Thoracic aorta (tissue), 2 donors: ENCODE data around the gene MAPKAPK2. TPM values are rescaled to one million over a fixed set of nuclear protein-coding genes. Genes with fewer than 3 reads are reported as not detected.

Source experiments
- ATAC-seq: fragments of 150-250 bp; one replicate; pipeline ENCODE4 v1.8.0; 2017; ENCODE audit warnings: low read depth; ENCODE audit not compliant: insufficient number of reproducible peaks, low FRiP score
- DNase-seq: peaks from one replicate; pipeline ENCODE4 v3.0.0-alpha.2; 2020; ENCODE audit warnings: low spot score
- H3K27ac ChIP-seq, 2 donors: fragments of 200-600 bp; sonication (generic); 1 replicate in 1 of 2; 2 replicates in 1 of 2; pipeline ENCODE4 v1.5.1; 2016; ENCODE audit warnings: mild to moderate bottlenecking in 2 of 2, moderate library complexity in 2 of 2
- H3K27me3 ChIP-seq: fragments of 200-600 bp; sonication (generic); replicated peaks from 2 replicates; pipeline ENCODE4 v1.6.0; 2016; ENCODE audit warnings: mild to moderate bottlenecking; ENCODE audit not compliant: insufficient read depth
- H3K36me3 ChIP-seq: fragments of 200-600 bp; sonication (generic); one replicate; pipeline ENCODE4 v1.5.1; 2016
- H3K4me1 ChIP-seq, 2 donors: fragments of 200-600 bp; sonication (generic); 1 replicate in 1 of 2; 2 replicates in 1 of 2; pipeline versions ENCODE4 v1.5.1 to v1.6.0; 2016; ENCODE audit warnings: low read depth in 2 of 2, mild to moderate bottlenecking in 1 of 2; ENCODE audit not compliant: control insufficient read depth in 1 of 2
- H3K4me3 ChIP-seq: fragments of 200-600 bp; sonication (generic); 2 replicates; pipeline ENCODE4 v1.5.1; 2016; ENCODE audit warnings: mild to moderate bottlenecking
- H3K9me3 ChIP-seq: fragments of 200-600 bp; sonication (generic); 2 replicates; pipeline ENCODE4 v1.5.1; 2016
- total RNA-seq, 2 donors: library from RNA; depleted of rRNA; stranded (reverse); fragments of >200 nt; gene quantifications; one replicate each; pipeline versions ENCODE4 v1.1.0 to v1.2.3, GENCODE V29; 2016
- TF ChIP-seq, protein P1 (sequence below): fragments of 200-600 bp; sonication (generic); IDR thresholded peaks from one replicate; pipeline ENCODE4 v1.5.1; 2019; ENCODE audit warnings: antibody characterized with exemption

MAPKAPK2 gene
- total RNA-seq, 2 donors from 2014 or later, result 80.7 to 89.2 TPM

GRCh38 chr1:206738370-206739366 is 54.0 kb downstream of the MAPKAPK2 start:
- ATAC-seq, result no peak
- peaks cover 8% of the 10 kb centered on the region for H3K36me3 ChIP-seq
- H3K27me3 ChIP-seq, result no peaks in the 10 kb centered on the region
- no peaks in the 10 kb centered on the region for H3K9me3 ChIP-seq
- H3K4me3 ChIP-seq, result no peak overlapping the region
- TF ChIP-seq, protein P1, sequence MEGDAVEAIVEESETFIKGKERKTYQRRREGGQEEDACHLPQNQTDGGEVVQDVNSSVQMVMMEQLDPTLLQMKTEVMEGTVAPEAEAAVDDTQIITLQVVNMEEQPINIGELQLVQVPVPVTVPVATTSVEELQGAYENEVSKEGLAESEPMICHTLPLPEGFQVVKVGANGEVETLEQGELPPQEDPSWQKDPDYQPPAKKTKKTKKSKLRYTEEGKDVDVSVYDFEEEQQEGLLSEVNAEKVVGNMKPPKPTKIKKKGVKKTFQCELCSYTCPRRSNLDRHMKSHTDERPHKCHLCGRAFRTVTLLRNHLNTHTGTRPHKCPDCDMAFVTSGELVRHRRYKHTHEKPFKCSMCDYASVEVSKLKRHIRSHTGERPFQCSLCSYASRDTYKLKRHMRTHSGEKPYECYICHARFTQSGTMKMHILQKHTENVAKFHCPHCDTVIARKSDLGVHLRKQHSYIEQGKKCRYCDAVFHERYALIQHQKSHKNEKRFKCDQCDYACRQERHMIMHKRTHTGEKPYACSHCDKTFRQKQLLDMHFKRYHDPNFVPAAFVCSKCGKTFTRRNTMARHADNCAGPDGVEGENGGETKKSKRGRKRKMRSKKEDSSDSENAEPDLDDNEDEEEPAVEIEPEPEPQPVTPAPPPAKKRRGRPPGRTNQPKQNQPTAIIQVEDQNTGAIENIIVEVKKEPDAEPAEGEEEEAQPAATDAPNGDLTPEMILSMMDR, result no peak
- H3K4me1 ChIP-seq, result peaks cover 0 to 4% of the 10 kb centered on the region in 2 donors
- DNase-seq, result no peak
- no peak overlapping the region for H3K27ac ChIP-seq

DNA sequence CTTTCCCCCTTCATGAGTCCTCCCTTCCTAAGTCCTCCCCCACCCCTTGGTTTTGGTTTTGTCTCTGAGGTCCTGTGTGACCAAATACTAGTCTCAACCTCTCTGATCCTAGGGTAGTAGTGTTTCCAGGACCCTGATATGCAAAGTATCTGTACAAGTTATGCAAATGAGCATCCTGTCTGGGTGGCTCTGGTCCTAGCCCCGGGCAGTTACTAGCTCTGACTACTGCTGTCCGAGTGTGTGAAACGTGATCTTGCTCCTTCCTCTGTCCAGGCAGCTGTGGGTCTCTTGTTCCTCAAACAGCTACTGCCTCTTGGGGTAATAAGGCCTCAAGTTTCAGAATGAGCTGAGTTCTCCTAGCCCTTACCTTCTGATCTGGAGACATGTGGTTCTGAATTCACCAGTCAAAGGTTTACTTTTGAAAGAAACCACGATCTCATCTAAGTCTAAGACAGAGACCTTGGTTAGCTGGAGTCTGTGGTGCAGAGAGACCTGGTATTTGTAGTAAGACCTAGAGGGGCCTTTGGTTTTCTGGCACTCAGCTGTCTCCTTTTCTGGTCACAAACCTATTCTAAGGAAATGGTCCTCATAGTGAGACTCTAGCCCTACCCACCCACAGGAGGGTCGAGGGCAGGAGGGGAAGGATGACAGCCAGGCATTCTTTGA is 54.8 kb downstream of the MAPKAPK2 start:
- Histone ChIP-seq H3K4me1 (peaks cover 0 to 4% of the 10 kb centered on the region in 2 donors), H3K9me3 (no peaks in the 10 kb centered on the region), H3K36me3 (no peaks in the 10 kb centered on the region), H3K27ac (no peak overlapping the region), H3K27me3 (no peaks in the 10 kb centered on the region), H3K4me3 (no peak overlapping the region)
- TF ChIP-seq, protein P1, result no peak
- no peak for ATAC-seq
- DNase-seq, result no peak

DNA sequence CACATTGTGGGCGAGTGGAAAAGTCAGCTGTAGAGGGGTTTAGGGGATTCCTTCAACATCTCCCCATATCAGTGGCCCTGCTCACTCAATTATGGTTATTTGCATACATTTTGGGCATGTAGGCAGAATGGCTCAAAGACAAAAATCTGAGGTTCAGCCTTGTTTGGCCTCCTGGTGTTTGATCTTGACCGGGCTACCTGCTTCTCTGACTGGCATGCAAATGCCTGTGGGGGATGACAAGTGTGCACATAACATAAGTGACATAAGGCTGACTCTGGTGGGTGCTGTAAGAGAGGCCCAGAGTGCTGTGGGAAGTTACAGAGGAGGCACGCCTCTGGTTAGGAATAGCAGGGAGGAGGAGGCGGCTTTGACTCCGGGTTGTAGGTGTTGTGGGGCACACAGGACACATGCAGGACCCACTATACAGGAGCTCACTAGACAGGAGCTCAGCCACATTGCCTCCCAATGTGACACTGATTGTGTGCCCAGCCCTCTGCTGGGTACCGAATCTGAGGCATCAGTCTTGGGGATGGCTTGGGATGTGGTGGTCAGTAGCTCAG is 56.5 kb downstream of the MAPKAPK2 start:
- no peaks in the 10 kb centered on the region for H3K36me3 ChIP-seq
- no peaks in the 10 kb centered on the region for H3K9me3 ChIP-seq
- no peak overlapping the region for H3K27ac ChIP-seq
- H3K27me3 ChIP-seq, result no peaks in the 10 kb centered on the region
- DNase-seq, result no peak
- no peak for ATAC-seq
- no peak overlapping the region for H3K4me3 ChIP-seq
- H3K4me1 ChIP-seq, result no peaks in the 10 kb centered on the region
- TF ChIP-seq, protein P1, result no peak

GRCh38 chr1:206742719-206743383 is 58.1 kb downstream of the MAPKAPK2 start:
- TF ChIP-seq, protein P1, result no peak

More at GRCh38 chr1:206742719-206743383, 58.1 kb downstream of the MAPKAPK2 start:
- H3K9me3 ChIP-seq, result no peaks in the 10 kb centered on the region
- no peak overlapping the region for H3K4me3 ChIP-seq
- H3K27ac ChIP-seq, result no peak overlapping the region
- H3K36me3 ChIP-seq, result no peaks in the 10 kb centered on the region
- no peaks in the 10 kb centered on the region for H3K27me3 ChIP-seq
- ATAC-seq, result no peak
- no peak for DNase-seq
- H3K4me1 ChIP-seq, result no peaks in the 10 kb centered on the region
